ENCODE results near the gene TUBGCP3. TPM values are rescaled to one million over a fixed set of nuclear protein-coding genes. Genes with fewer than 3 reads are reported as not detected.

The TUBGCP3 gene
- total RNA-seq, 2 experiments from 2014 or later = 19.4 to 36.2 TPM

- no peak for DNase-seq (ENCODE audit: low spot score)
- Histone ChIP-seq H3K9me2 (ENCODE audit: insufficient read depth, low read length) (no peaks in the 10 kb centered on the region), H3K4me2 (ENCODE audit: low read length) (no peak overlapping the region), H4K20me1 (ENCODE audit: insufficient read depth, low read length) (no peaks in the 10 kb centered on the region), H3K79me2 (ENCODE audit: insufficient read depth, low read depth, low read length) (no peaks in the 10 kb centered on the region), H3K4me1 (ENCODE audit: insufficient read depth, low read length, poor library complexity, severe bottlenecking) (no peaks in the 10 kb centered on the region), H3K27ac (ENCODE audit: low read depth, low read length, poor library complexity, severe bottlenecking) (no peak overlapping the region), H2AFZ (ENCODE audit: low read length) (no peak overlapping the region), H3K4me3 (ENCODE audit: low read depth, low read length, poor library complexity, severe bottlenecking) (no peak overlapping the region), H3K9me3 (ENCODE audit: low read length) (no peaks in the 10 kb centered on the region), H3K36me3 (ENCODE audit: insufficient read depth, low read length) (no peaks in the 10 kb centered on the region)
- ChIA-PET CTCF (ENCODE audit: unreplicated experiment) (no interaction called here), POLR2A (no interaction called here)
- TF ChIP-seq EZH2phosphoT487 (IDR thresholded peaks at IDR 0.05; ENCODE audit: borderline replicate concordance, low read depth, low read length) = no peak
- no peak for TF ChIP-seq CTCF (conservative IDR thresholded peaks at IDR 0.05; ENCODE audit: low read length)
- no TSS peak for BruUV-seq (replicated peaks)
- intact Hi-C loops (cut with micrococcal nuclease; ENCODE audit: unreplicated experiment) = no loop called here
Observed at GRCh38 chr13:112477070-112477619, 110.8 kb downstream of the TUBGCP3 start.

GRCh38 chr13:112475889-112476288 lies 112.1 kb downstream of the TUBGCP3 start:
- ChIA-PET CTCF (ENCODE audit: unreplicated experiment) (no interaction called here), POLR2A (no interaction called here)
- Histone ChIP-seq H4K20me1 (ENCODE audit: insufficient read depth, low read length) (no peaks in the 10 kb centered on the region), H3K4me3 (ENCODE audit: low read depth, low read length, poor library complexity, severe bottlenecking) (no peak overlapping the region), H2AFZ (ENCODE audit: low read length) (no peak overlapping the region), H3K27ac (ENCODE audit: low read depth, low read length, poor library complexity, severe bottlenecking) (no peak overlapping the region), H3K79me2 (ENCODE audit: insufficient read depth, low read depth, low read length) (no peaks in the 10 kb centered on the region), H3K9me2 (ENCODE audit: insufficient read depth, low read length) (no peaks in the 10 kb centered on the region), H3K9me3 (ENCODE audit: low read length) (no peaks in the 10 kb centered on the region), H3K4me2 (ENCODE audit: low read length) (no peak overlapping the region), H3K36me3 (ENCODE audit: insufficient read depth, low read length) (no peaks in the 10 kb centered on the region), H3K4me1 (ENCODE audit: insufficient read depth, low read length, poor library complexity, severe bottlenecking) (no peaks in the 10 kb centered on the region)
- no TSS peak for BruUV-seq (replicated peaks)
- no peak for TF ChIP-seq EZH2phosphoT487 (IDR thresholded peaks at IDR 0.05; ENCODE audit: borderline replicate concordance, low read depth, low read length)
- no peak for DNase-seq (ENCODE audit: low spot score)
- intact Hi-C loops (cut with micrococcal nuclease; ENCODE audit: unreplicated experiment) = no loop called here

GRCh38 chr13:112474869-112475268 lies 113.1 kb downstream of the TUBGCP3 start:
- Histone ChIP-seq H3K36me3 (ENCODE audit: insufficient read depth, low read length) (no peaks in the 10 kb centered on the region), H3K79me2 (ENCODE audit: insufficient read depth, low read depth, low read length) (no peaks in the 10 kb centered on the region), H3K4me3 (ENCODE audit: low read depth, low read length, poor library complexity, severe bottlenecking) (no peak overlapping the region), H3K27ac (ENCODE audit: low read depth, low read length, poor library complexity, severe bottlenecking) (no peak overlapping the region), H3K9me2 (ENCODE audit: insufficient read depth, low read length) (no peaks in the 10 kb centered on the region), H3K4me1 (ENCODE audit: insufficient read depth, low read length, poor library complexity, severe bottlenecking) (no peaks in the 10 kb centered on the region), H2AFZ (ENCODE audit: low read length) (no peak overlapping the region), H3K4me2 (ENCODE audit: low read length) (no peak overlapping the region), H4K20me1 (ENCODE audit: insufficient read depth, low read length) (no peaks in the 10 kb centered on the region), H3K9me3 (ENCODE audit: low read length) (no peaks in the 10 kb centered on the region)
- CTCF ChIA-PET (ENCODE audit: unreplicated experiment) = no interaction called here
- DNase-seq (ENCODE audit: low spot score) = no peak
- no peak for TF ChIP-seq EZH2phosphoT487 (IDR thresholded peaks at IDR 0.05; ENCODE audit: borderline replicate concordance, low read depth, low read length)
- TF ChIP-seq CTCF (conservative IDR thresholded peaks at IDR 0.05; ENCODE audit: low read length) = no peak
- intact Hi-C loops (cut with micrococcal nuclease; ENCODE audit: unreplicated experiment) = no loop called here
- no TSS peak for BruUV-seq (replicated peaks)
- POLR2A ChIA-PET = no interaction called here

Measured in OCI-LY7 (cell line).